ENCODE data around the gene LRRC10B.

DNA sequence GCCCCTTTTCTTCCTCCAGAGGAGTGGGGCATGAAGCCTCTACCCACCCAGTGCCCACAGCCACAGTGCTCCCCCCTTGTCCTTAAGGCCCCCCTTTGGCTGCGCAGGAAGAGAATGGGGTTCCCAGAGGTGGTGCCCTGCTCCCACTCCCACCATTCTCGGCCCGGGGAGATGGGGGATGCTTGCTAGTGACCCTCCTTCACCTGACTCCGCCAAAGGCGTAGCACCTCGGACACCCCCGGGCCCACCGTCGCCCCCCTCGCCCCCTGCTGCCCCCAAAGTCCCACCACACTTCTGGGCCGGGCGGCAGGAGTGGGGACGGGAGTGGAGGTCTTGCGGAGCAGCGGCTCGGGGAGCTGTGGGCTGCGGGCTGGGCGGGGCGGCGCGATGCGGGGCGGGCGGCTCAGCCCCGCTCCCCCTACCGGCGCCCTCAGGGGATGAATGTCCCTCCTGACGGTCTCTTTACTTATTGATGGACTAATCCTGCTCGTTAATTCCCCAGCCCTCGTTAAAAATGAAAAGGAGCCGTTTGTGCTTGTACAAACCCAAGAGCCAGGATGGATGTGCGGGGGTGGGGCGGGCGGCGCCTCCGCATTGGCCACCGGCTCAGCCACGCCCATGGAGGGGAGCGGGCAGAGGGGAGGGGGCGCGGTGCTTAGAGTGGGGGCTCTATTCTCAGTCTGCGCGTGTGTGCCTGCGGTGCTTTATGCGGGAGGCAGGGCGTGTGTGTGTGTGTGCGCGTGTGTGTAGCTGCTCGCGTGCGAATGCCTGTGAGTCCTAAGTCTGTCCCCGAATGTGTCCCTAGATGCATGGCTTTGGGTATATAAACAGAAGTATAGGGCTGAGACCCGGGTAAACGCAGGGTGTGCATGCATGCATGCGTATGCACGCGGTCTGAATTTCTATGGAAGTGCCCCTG, 46.8 kb downstream of the LRRC10B start:
- TF ChIP-seq, protein P1, sequence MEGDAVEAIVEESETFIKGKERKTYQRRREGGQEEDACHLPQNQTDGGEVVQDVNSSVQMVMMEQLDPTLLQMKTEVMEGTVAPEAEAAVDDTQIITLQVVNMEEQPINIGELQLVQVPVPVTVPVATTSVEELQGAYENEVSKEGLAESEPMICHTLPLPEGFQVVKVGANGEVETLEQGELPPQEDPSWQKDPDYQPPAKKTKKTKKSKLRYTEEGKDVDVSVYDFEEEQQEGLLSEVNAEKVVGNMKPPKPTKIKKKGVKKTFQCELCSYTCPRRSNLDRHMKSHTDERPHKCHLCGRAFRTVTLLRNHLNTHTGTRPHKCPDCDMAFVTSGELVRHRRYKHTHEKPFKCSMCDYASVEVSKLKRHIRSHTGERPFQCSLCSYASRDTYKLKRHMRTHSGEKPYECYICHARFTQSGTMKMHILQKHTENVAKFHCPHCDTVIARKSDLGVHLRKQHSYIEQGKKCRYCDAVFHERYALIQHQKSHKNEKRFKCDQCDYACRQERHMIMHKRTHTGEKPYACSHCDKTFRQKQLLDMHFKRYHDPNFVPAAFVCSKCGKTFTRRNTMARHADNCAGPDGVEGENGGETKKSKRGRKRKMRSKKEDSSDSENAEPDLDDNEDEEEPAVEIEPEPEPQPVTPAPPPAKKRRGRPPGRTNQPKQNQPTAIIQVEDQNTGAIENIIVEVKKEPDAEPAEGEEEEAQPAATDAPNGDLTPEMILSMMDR (IDR thresholded peaks at IDR 0.05; ENCODE audit: low read depth, low read length), result no peak
- TF ChIP-seq EZH2phosphoT487 (IDR thresholded peaks at IDR 0.05; ENCODE audit: low read depth), result no peak

All from OCI-LY3 (cell line).